GM12892 (cell line): Measurements from ENCODE around the gene NDUFAF2.

ENCODE experiments used
- POLR2A ChIP-seq: IDR thresholded peaks from 2 replicates; pipeline ENCODE4 v1.6.1; 2011; ENCODE audit warnings: low read depth, low read length, control low read depth
- POLR2AphosphoS5 ChIP-seq: IDR thresholded peaks from 2 replicates; pipeline ENCODE4 v1.6.1; 2011; ENCODE audit warnings: low read depth, low read length, control low read depth

DNA sequence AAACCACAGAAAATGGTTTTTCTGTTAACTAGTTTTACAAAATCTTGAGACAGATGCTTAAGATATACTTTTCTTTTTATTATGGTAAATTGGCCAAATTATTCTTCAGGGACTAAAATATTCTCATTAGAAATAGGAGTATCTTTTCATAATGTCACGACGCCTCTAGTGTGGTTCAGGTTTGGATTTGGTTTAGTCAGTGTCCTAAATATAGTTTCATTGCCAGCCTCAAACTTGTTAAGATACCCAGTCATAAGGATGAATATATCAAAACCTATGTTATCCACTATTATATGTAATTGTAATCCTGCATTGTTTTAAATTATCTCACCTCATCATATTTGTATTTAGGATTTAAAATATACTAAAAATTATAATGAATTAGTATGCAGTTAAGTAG is 13.7 kb downstream of the NDUFAF2 start:
- TF ChIP-seq POLR2A: no peak
- TF ChIP-seq POLR2AphosphoS5: no peak
